Brain microvascular endothelial cell (primary cell): Measurements from ENCODE around the gene TMPRSS11A.
A peak's percentile ranks its signal among the peaks of the same experiment; 100 is the strongest.

Source experiments
- DNase-seq: peaks from one replicate; pipeline ENCODE4 v3.0.0-alpha.2; 2020
- H3K27ac ChIP-seq: fragments of 250-450 bp; sonication (Bioruptor Pico); 2 replicates; pipeline ENCODE4 v1.5.1; 2020; ENCODE audit warnings: mild to moderate bottlenecking, moderate library complexity
- H3K27me3 ChIP-seq: fragments of 250-450 bp; sonication (Bioruptor Pico); replicated peaks from 2 replicates; pipeline ENCODE4 v1.5.1; 2020; ENCODE audit warnings: mild to moderate bottlenecking
- H3K36me3 ChIP-seq: fragments of 250-450 bp; sonication (Bioruptor Pico); replicated peaks from 2 replicates; pipeline ENCODE4 v1.5.1; 2020; ENCODE audit warnings: mild to moderate bottlenecking
- H3K4me3 ChIP-seq: 2 replicates; pipeline ENCODE4 v1.5.1; 2011; ENCODE audit warnings: low read depth, mild to moderate bottlenecking, control low read depth, low read length, moderate library complexity
- in situ Hi-C: cut with HindIII; loops from 2 replicates; pipeline ENCODE4 v1.10.0; 2017; ENCODE audit warnings: low sequenced_read_pairs, low pct_ligation_motif_present
- TF ChIP-seq, protein P1 (sequence below): IDR thresholded peaks from 2 replicates; pipeline ENCODE4 v1.5.1; 2011; ENCODE audit warnings: low read depth, mild to moderate bottlenecking, moderate library complexity, low read length, control low read depth, inconsistent platforms; ENCODE audit errors: missing control alignments

TMPRSS11A gene

DNA sequence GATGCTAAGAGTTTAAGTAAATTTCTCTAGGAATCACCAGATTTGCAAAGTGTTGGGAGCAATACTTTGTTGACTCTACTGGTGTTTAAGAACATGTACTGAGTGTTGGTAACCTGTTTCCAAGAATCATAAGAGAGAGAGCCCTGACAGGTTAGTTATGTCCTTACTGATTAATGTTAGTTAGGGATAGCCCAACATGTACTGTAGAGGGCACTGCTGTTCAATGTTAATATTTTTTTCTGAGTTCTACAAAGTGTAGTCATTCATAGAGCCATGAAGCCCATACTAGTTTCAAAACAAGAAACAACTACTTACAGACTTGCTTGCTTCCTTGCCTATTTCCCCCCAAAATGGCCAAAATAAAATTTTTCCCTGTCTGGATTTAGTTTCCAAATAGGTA is 91.4 kb downstream of the TMPRSS11A start:
- no peak overlapping the region for H3K4me3 ChIP-seq

DNA sequence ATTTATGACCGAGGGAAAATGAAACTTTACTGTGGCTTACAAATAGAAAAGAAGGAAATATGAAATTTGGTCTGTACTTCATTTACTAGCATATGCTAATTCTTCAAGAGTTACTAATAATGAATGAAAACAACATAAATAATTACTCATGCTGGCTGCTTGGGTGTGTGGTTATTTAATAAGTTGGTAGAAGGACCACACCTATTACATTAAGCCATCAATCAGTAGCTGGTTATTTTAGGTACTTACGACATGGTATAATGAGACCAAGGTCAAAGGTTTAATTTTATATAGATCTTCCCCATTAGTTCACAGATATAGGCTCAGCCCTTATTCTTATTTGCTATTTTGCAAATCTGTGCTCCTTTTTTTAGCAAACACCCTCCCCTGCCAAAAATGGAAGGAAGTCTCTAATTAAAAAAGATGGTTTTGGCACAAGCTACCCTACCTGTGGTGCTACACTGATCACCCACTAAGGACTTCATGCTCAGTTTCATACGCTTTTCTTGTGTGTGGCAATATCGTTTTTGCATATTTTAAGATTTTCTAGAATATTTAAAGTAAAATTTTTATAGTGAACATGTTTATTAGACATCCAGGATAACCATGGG is 93.6 kb downstream of the TMPRSS11A start:
- no peaks in the 10 kb centered on the region for H3K27me3 ChIP-seq
- H3K36me3 ChIP-seq, result no peaks in the 10 kb centered on the region
- no peak overlapping the region for H3K27ac ChIP-seq
- no peak overlapping the region for H3K4me3 ChIP-seq
- TF ChIP-seq, protein P1, sequence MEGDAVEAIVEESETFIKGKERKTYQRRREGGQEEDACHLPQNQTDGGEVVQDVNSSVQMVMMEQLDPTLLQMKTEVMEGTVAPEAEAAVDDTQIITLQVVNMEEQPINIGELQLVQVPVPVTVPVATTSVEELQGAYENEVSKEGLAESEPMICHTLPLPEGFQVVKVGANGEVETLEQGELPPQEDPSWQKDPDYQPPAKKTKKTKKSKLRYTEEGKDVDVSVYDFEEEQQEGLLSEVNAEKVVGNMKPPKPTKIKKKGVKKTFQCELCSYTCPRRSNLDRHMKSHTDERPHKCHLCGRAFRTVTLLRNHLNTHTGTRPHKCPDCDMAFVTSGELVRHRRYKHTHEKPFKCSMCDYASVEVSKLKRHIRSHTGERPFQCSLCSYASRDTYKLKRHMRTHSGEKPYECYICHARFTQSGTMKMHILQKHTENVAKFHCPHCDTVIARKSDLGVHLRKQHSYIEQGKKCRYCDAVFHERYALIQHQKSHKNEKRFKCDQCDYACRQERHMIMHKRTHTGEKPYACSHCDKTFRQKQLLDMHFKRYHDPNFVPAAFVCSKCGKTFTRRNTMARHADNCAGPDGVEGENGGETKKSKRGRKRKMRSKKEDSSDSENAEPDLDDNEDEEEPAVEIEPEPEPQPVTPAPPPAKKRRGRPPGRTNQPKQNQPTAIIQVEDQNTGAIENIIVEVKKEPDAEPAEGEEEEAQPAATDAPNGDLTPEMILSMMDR, result no peak
- no peak for DNase-seq
- in situ Hi-C loops, result no loop called here

More for the DNA sequence above, 91.4 kb downstream of the TMPRSS11A start:
- DNase-seq, result peak; percentile 39
- TF ChIP-seq, protein P1, result peak; percentile 37
- H3K27ac ChIP-seq, result no peak overlapping the region
- no peaks in the 10 kb centered on the region for H3K36me3 ChIP-seq
- in situ Hi-C loops, result no loop called here
- no peaks in the 10 kb centered on the region for H3K27me3 ChIP-seq

- no peak for DNase-seq
- no peaks in the 10 kb centered on the region for H3K36me3 ChIP-seq
- in situ Hi-C loops, result no loop called here
- TF ChIP-seq, protein P1, result no peak
- no peak overlapping the region for H3K4me3 ChIP-seq
- no peaks in the 10 kb centered on the region for H3K27me3 ChIP-seq
- H3K27ac ChIP-seq, result no peak overlapping the region
Observed at GRCh38 chr4:67861513-67861912, 101.8 kb downstream of the TMPRSS11A start.
